Measurements from ENCODE around the gene SELPLG.

- TF ChIP-seq CTCF (IDR thresholded peaks at IDR 0.05) (no peak), POLR2A (IDR thresholded peaks at IDR 0.05) (no peak)
Observed at GRCh38 chr12:108675792-108676191, 42.1 kb upstream of the SELPLG start.

All from Peyer's patch (tissue), 4 donors.